Skin of body (tissue), 2 donors: ENCODE results near the gene CXXC5. TPM values are rescaled to one million over a fixed set of nuclear protein-coding genes. Genes with fewer than 3 reads are reported as not detected.
"Not testable (repeated sequence)": the region's sequence is repeated elsewhere in the genome, so short reads cannot be mapped to it uniquely, and the experiment has no call there.

Experiments used
- DNase-seq: peaks from one replicate; lab custom pipeline; 2025; lab: John Stamatoyannopoulos, UW
- total RNA-seq: library from RNA; depleted of rRNA; stranded (reverse); fragments of >200 nt; gene quantifications from one replicate; pipeline ENCODE4 v1.2.3, GENCODE V29; 2014

The CXXC5 gene
- 29.4 TPM for total RNA-seq

- DNase-seq = peak; percentile 68
These were observed at the start of gene CXXC5 for GRCh38 chr5:139648205-139649081. CXXC5 (plus strand) TSS chr5:139648349; CDS start chr5:139680524, 32,175 bp downstream.

GRCh38 chr5:139598601-139598965 lies 49.6 kb upstream of the CXXC5 start:
- not testable (repeated sequence) for DNase-seq

GRCh38 chr5:139600336-139600949 lies 47.7 kb upstream of the CXXC5 start:
- DNase-seq = no peak

GRCh38 chr5:139601429-139601828 lies 46.7 kb upstream of the CXXC5 start:
- DNase-seq = no peak

- not testable (repeated sequence) for DNase-seq
These were observed 46.2 kb upstream of the CXXC5 start for GRCh38 chr5:139601948-139602347.

- no peak for DNase-seq
These were observed 42.3 kb upstream of the CXXC5 start for GRCh38 chr5:139605887-139606286.

- no peak for DNase-seq
These were observed 36.2 kb upstream of the CXXC5 start for GRCh38 chr5:139611703-139612584.

- DNase-seq = no peak
These were observed 28.3 kb upstream of the CXXC5 start for GRCh38 chr5:139619861-139620260.

GRCh38 chr5:139625398-139625797 lies 22.8 kb upstream of the CXXC5 start:
- DNase-seq = not testable (repeated sequence)

GRCh38 chr5:139630855-139631254 lies 17.3 kb upstream of the CXXC5 start:
- no peak for DNase-seq

- no peak for DNase-seq
These were observed 16.5 kb upstream of the CXXC5 start for GRCh38 chr5:139631520-139632165.

- peak; percentile 80 for DNase-seq
These were observed 14.7 kb upstream of the CXXC5 start for GRCh38 chr5:139633295-139634027.

- DNase-seq = no peak
These were observed 14.2 kb upstream of the CXXC5 start for GRCh38 chr5:139634028-139634325.

- no peak for DNase-seq
These were observed 13.6 kb upstream of the CXXC5 start for GRCh38 chr5:139634541-139634940.

GRCh38 chr5:139635191-139635590 lies 13.0 kb upstream of the CXXC5 start:
- DNase-seq = no peak

- DNase-seq = peak; percentile 79
These were observed 12.4 kb upstream of the CXXC5 start for GRCh38 chr5:139635606-139636206.

GRCh38 chr5:139636207-139636792 lies 11.8 kb upstream of the CXXC5 start:
- no peak for DNase-seq

- DNase-seq = no peak
These were observed 11.2 kb upstream of the CXXC5 start for GRCh38 chr5:139636975-139637408.

GRCh38 chr5:139637438-139638089 lies 10.6 kb upstream of the CXXC5 start:
- peak; percentile 76 for DNase-seq
